Measurements from ENCODE around the gene TDRD5.

- no peak for TF ChIP-seq CTCF (IDR thresholded peaks at IDR 0.05; ENCODE audit: borderline replicate concordance, extremely low read depth, low read length, poor library complexity, severe bottlenecking)
- no peak for TF ChIP-seq EZH2 (IDR thresholded peaks at IDR 0.05; ENCODE audit: borderline replicate concordance, low read depth, low read length, severe bottlenecking)
Observed at GRCh38 chr1:179545321-179545720, 46.3 kb upstream of the TDRD5 start.
